A549 (cell line): ENCODE data around the gene A2ML1.

Experiments used
- CHD2 ChIP-seq: fragments of 150-350 bp; IDR thresholded peaks from 2 replicates; pipeline ENCODE4 v1.6.1; 2014; ENCODE audit warnings: low read length; ENCODE audit not compliant: partially characterized antibody
- HDAC2 ChIP-seq: fragments of 200-600 bp; sonication (generic); IDR thresholded peaks from 2 replicates; pipeline ENCODE4 v1.6.1; 2016
- JUN ChIP-seq, 2 experiments: fragments of >200 bp; sonication (Bioruptor Twin); formaldehyde crosslinking; IDR thresholded peaks; 2 replicates in 1 of 2; 3 replicates in 1 of 2; pipeline ENCODE4 v1.6.1; 2016 to 2017
- MAX ChIP-seq: IDR thresholded peaks from 2 replicates; pipeline ENCODE4 v1.6.1; 2012
- NFE2L2 ChIP-seq: fragments of 150-350 bp; conservative IDR thresholded peaks from 2 replicates; pipeline ENCODE4 v1.6.1; 2014; ENCODE audit warnings: low read length
- POLR2A ChIP-seq: IDR thresholded peaks from 2 replicates; pipeline ENCODE4 v1.6.1; 2012; ENCODE audit warnings: mild to moderate bottlenecking, low read length
- RFX5 ChIP-seq: fragments of 450-650 bp; IDR thresholded peaks from 2 replicates; pipeline ENCODE4 v1.7.1; 2014; ENCODE audit warnings: antibody characterized with exemption, mild to moderate bottlenecking, moderate library complexity
- TP53 ChIP-seq: fragments of 250-450 bp; sonication (Bioruptor Pico); IDR thresholded peaks from 2 replicates; pipeline ENCODE4 v1.5.0; 2021; ENCODE audit warnings: mild to moderate bottlenecking, moderate library complexity
- TF ChIP-seq, protein P1 (sequence below): fragments of >200 bp; sonication (Bioruptor Twin); formaldehyde crosslinking; IDR thresholded peaks from 3 replicates; pipeline ENCODE4 v1.5.1; 2016
- TF ChIP-seq, protein P2 (sequence below): fragments of 150-350 bp; IDR thresholded peaks from 2 replicates; pipeline ENCODE4 v1.6.1; 2014; ENCODE audit warnings: low read depth, mild to moderate bottlenecking, low read length
- TF ChIP-seq, protein P3 (sequence below): fragments of 450-650 bp; IDR thresholded peaks from 2 replicates; pipeline ENCODE4 v1.6.1; 2014; ENCODE audit warnings: antibody characterized with exemption

DNA sequence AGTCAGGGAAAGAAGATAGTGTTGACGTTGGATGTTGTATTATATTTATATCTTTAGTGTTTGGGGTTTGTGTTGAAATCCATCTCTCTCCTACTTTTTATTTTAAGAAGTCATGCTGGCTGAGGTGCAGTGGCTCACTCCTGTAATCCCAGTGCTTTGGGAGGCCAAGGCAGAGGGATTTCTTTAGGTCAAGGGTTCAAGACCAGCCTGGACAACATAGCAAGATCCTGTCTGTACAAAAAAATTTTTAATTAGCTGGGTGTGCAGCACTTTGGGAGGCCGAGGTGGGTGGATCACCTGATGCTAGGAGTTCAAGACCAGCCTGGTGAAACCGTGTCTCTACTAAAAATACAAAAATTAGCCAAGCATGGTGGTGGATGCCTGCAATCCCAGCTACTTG lies 23.9 kb downstream of the A2ML1 start:
- TF ChIP-seq, protein P1, sequence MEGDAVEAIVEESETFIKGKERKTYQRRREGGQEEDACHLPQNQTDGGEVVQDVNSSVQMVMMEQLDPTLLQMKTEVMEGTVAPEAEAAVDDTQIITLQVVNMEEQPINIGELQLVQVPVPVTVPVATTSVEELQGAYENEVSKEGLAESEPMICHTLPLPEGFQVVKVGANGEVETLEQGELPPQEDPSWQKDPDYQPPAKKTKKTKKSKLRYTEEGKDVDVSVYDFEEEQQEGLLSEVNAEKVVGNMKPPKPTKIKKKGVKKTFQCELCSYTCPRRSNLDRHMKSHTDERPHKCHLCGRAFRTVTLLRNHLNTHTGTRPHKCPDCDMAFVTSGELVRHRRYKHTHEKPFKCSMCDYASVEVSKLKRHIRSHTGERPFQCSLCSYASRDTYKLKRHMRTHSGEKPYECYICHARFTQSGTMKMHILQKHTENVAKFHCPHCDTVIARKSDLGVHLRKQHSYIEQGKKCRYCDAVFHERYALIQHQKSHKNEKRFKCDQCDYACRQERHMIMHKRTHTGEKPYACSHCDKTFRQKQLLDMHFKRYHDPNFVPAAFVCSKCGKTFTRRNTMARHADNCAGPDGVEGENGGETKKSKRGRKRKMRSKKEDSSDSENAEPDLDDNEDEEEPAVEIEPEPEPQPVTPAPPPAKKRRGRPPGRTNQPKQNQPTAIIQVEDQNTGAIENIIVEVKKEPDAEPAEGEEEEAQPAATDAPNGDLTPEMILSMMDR: no peak
- no peak for TF ChIP-seq MAX
- TF ChIP-seq TP53 (CRISPR knock-in tag): no peak
- TF ChIP-seq, protein P2, sequence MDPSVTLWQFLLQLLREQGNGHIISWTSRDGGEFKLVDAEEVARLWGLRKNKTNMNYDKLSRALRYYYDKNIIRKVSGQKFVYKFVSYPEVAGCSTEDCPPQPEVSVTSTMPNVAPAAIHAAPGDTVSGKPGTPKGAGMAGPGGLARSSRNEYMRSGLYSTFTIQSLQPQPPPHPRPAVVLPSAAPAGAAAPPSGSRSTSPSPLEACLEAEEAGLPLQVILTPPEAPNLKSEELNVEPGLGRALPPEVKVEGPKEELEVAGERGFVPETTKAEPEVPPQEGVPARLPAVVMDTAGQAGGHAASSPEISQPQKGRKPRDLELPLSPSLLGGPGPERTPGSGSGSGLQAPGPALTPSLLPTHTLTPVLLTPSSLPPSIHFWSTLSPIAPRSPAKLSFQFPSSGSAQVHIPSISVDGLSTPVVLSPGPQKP: no peak
- no peak for TF ChIP-seq POLR2A
- TF ChIP-seq JUN (IDR thresholded peaks at IDR 0.05): no peak
- TF ChIP-seq, protein P3, sequence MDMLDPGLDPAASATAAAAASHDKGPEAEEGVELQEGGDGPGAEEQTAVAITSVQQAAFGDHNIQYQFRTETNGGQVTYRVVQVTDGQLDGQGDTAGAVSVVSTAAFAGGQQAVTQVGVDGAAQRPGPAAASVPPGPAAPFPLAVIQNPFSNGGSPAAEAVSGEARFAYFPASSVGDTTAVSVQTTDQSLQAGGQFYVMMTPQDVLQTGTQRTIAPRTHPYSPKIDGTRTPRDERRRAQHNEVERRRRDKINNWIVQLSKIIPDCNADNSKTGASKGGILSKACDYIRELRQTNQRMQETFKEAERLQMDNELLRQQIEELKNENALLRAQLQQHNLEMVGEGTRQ: no peak
- TF ChIP-seq NFE2L2: no peak
- no peak for TF ChIP-seq HDAC2
- TF ChIP-seq CHD2: no peak
- TF ChIP-seq RFX5: no peak
